Karpas-422 (cell line): ENCODE results near the gene RAD51B. TPM values are rescaled to one million over a fixed set of nuclear protein-coding genes. Genes with fewer than 3 reads are reported as not detected.

Source experiments
- DNase-seq: peaks from one replicate; pipeline ENCODE4 v3.0.0-alpha.2; 2015
- H2AFZ ChIP-seq: fragments of 200-600 bp; sonication (generic); 2 replicates; pipeline ENCODE4 v1.6.1; 2014; ENCODE audit warnings: antibody characterized with exemption, low read length, mixed read lengths
- H3K27ac ChIP-seq: fragments of 200-600 bp; sonication (generic); 2 replicates; pipeline ENCODE4 v1.5.1; 2014; ENCODE audit warnings: mild to moderate bottlenecking, low read length, moderate library complexity
- H3K27me3 ChIP-seq: fragments of 200-600 bp; sonication (generic); 2 replicates; pipeline ENCODE4 v1.6.1; 2014; ENCODE audit warnings: low read length, mixed read lengths
- H3K36me3 ChIP-seq: fragments of 200-600 bp; sonication (generic); 2 replicates; pipeline ENCODE4 v1.6.1; 2014; ENCODE audit warnings: low read length, mixed read lengths; ENCODE audit not compliant: insufficient read depth
- H3K4me1 ChIP-seq: fragments of 200-600 bp; sonication (generic); 2 replicates; pipeline ENCODE4 v1.6.1; 2014; ENCODE audit warnings: mild to moderate bottlenecking, low read length, mixed read lengths
- H3K4me2 ChIP-seq: fragments of 200-600 bp; sonication (generic); 2 replicates; pipeline ENCODE4 v1.6.1; 2014; ENCODE audit warnings: low read length, low read depth, mild to moderate bottlenecking; ENCODE audit not compliant: poor library complexity, severe bottlenecking
- H3K4me3 ChIP-seq: fragments of 200-600 bp; sonication (generic); 2 replicates; pipeline ENCODE4 v1.5.1; 2014; ENCODE audit warnings: mild to moderate bottlenecking, antibody characterized with exemption, low read length, mixed read lengths
- H3K79me2 ChIP-seq: fragments of 200-600 bp; sonication (generic); 2 replicates; pipeline ENCODE4 v1.6.1; 2014; ENCODE audit warnings: mild to moderate bottlenecking, low read length, mixed read lengths
- H3K9ac ChIP-seq: fragments of 200-600 bp; sonication (generic); 2 replicates; pipeline ENCODE4 v1.6.0; 2014; ENCODE audit warnings: low read length
- H3K9me2 ChIP-seq: fragments of 200-600 bp; sonication (generic), shearing (Covaris generic); replicated peaks from 2 replicates; pipeline ENCODE4 v1.6.0; 2014; ENCODE audit warnings: mild to moderate bottlenecking, low read length, moderate library complexity; ENCODE audit not compliant: insufficient read depth
- H3K9me3 ChIP-seq: fragments of 300-700, 200-600 bp; sonication (generic); 2 replicates; pipeline ENCODE4 v1.6.1; 2014; ENCODE audit warnings: low read length, mixed read lengths
- H4K20me1 ChIP-seq: fragments of 200-600 bp; sonication (generic); 2 replicates; pipeline ENCODE4 v1.6.1; 2014; ENCODE audit warnings: mild to moderate bottlenecking, antibody characterized with exemption, low read length, low read depth; ENCODE audit not compliant: insufficient read depth
- total RNA-seq: library from RNA; depleted of rRNA; stranded (reverse); fragments of >200 nt; shearing (Covaris generic); gene quantifications from 2 replicates; pipeline ENCODE4 v1.2.3, GENCODE V29; 2014; ENCODE audit warnings: low replicate concordance

Gene RAD51B
- total RNA-seq, 1 experiment from 2014 or later, result 107 TPM

DNA sequence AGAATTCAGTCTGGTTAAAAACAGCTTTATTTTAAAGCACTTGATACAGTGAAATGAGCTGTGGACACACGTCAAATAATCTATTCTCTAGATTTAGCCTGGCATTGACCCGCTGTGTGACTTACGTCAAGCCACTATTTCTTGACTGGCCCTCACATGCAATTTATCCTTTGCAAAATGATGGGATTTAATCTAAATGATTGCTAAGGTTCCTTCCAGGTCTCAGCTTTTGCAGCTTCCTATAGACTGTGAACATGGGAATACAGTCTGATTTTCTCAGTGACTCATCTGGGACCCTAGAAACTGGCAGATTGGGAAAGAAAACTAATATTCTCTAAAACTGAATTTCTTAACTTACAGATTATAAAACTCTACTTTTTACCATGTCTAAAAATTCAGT lies 409.1 kb downstream of the RAD51B start:
- Histone ChIP-seq H4K20me1 (peaks cover 30% of the 10 kb centered on the region; the same call in 1 of the 2 replicates), H3K4me3 (no peak overlapping the region), H3K9me3 (no peaks in the 10 kb centered on the region), H3K9me2 (no peaks in the 10 kb centered on the region), H3K79me2 (no peaks in the 10 kb centered on the region), H3K27ac (no peak overlapping the region), H2AFZ (no peak overlapping the region), H3K4me1 (no peaks in the 10 kb centered on the region), H3K9ac (no peak overlapping the region), H3K27me3 (no peaks in the 10 kb centered on the region), H3K4me2 (no peak overlapping the region), H3K36me3 (no peaks in the 10 kb centered on the region)
- DNase-seq, result no peak

DNA sequence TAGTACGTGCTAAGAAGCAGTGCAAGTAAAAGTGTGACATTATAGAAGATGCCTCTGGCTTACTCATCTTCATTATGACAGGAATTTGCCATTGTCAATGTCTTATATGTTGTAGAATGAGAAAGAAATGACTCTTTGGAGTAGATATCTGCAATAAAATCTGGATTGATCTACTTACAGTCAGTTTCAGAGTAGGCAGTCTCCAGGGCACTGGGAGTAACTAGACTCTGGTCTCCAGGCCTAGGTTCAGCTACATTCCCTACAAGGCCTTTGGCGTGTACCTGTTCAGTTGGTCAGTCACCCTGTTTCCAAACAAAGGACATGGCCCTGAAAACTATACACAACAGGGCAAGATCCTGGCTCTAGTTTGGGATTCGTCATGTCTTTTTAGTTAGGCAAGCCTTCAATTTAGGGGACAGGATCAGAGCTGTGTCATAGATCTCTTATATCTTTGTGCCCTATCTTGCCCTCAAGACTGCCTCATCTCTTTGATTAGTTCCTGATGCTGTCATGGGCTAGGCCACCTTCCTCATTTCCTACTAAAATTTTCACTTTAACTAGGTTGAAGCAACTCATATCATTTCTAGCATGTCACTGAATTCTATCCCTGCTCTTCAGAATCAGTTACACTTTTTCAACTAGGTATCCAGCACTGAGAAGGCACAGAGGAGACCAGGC lies 410.0 kb downstream of the RAD51B start:
- Histone ChIP-seq H3K4me3 (no peak overlapping the region), H3K9me2 (no peaks in the 10 kb centered on the region), H4K20me1 (peaks cover 30% of the 10 kb centered on the region; the same call in 1 of the 2 replicates), H3K4me2 (no peak overlapping the region), H3K4me1 (no peaks in the 10 kb centered on the region), H3K27me3 (no peaks in the 10 kb centered on the region), H3K36me3 (no peaks in the 10 kb centered on the region), H2AFZ (no peak overlapping the region), H3K9me3 (no peaks in the 10 kb centered on the region), H3K79me2 (no peaks in the 10 kb centered on the region), H3K9ac (no peak overlapping the region), H3K27ac (no peak overlapping the region)
- DNase-seq, result no peak

- no peak for DNase-seq
- H3K79me2 ChIP-seq, result no peaks in the 10 kb centered on the region
- peaks cover 30% of the 10 kb centered on the region; the same call in 1 of the 2 replicates for H4K20me1 ChIP-seq
- no peaks in the 10 kb centered on the region for H3K9me2 ChIP-seq
- H3K27ac ChIP-seq, result no peak overlapping the region
- no peaks in the 10 kb centered on the region for H3K36me3 ChIP-seq
- H3K4me2 ChIP-seq, result no peak overlapping the region
- no peak overlapping the region for H3K9ac ChIP-seq
- H3K4me3 ChIP-seq, result no peak overlapping the region
- no peaks in the 10 kb centered on the region for H3K9me3 ChIP-seq
- no peak overlapping the region for H2AFZ ChIP-seq
- no peaks in the 10 kb centered on the region for H3K27me3 ChIP-seq
- H3K4me1 ChIP-seq, result no peaks in the 10 kb centered on the region
Measured at GRCh38 chr14:68230202-68230949, 410.8 kb downstream of the RAD51B start.

DNA sequence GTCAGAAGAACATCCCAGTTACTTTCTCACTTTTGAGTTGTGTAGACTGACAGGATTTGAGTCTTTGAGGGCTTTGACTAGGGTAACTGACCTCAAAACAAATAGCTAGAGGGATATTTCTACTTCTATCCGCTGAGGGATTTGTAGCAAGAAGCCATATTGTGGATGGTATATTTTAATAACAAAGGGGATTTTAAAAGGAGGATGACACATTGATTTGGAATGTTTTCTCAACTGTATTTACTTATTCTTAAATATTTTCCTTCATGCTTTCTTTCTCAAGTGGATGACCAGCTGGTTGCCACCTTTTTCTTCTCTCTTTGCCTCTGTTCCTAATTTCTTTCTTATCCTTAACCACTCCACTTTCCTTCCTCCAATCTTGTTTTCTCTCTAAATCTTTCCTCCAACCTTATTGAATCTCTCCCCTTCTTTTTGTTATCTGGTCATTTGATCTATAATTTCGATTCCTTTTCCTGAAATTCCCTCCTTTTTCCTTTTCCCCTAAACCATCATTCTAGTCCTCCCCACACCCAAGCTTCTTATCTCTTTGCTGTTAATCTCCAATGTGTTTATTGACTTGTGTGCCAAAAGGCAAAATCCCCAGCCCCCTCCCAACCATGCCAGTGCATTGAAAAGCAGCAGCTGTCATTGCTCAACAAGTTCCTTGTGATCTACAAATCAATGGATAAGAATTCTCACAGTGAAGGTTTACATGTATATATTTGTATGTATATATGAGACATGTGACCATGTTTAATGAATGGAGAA lies 411.6 kb downstream of the RAD51B start:
- Histone ChIP-seq H3K4me2 (no peak overlapping the region), H3K9ac (no peak overlapping the region), H3K4me3 (no peak overlapping the region), H3K27me3 (no peaks in the 10 kb centered on the region), H4K20me1 (peaks cover 28% of the 10 kb centered on the region; the same call in 1 of the 2 replicates), H3K79me2 (no peaks in the 10 kb centered on the region), H3K4me1 (no peaks in the 10 kb centered on the region), H2AFZ (no peak overlapping the region), H3K9me2 (no peaks in the 10 kb centered on the region), H3K9me3 (no peaks in the 10 kb centered on the region), H3K27ac (no peak overlapping the region), H3K36me3 (no peaks in the 10 kb centered on the region)
- no peak for DNase-seq

- Histone ChIP-seq H3K27me3 (no peaks in the 10 kb centered on the region), H2AFZ (no peak overlapping the region), H4K20me1 (peaks cover 21% of the 10 kb centered on the region; the same call in 1 of the 2 replicates), H3K79me2 (no peaks in the 10 kb centered on the region), H3K27ac (no peak overlapping the region), H3K36me3 (no peaks in the 10 kb centered on the region), H3K4me2 (no peak overlapping the region), H3K9ac (no peak overlapping the region), H3K9me2 (no peaks in the 10 kb centered on the region), H3K9me3 (no peaks in the 10 kb centered on the region), H3K4me3 (no peak overlapping the region), H3K4me1 (no peaks in the 10 kb centered on the region)
- no peak for DNase-seq
Measured at GRCh38 chr14:68231898-68232297, 412.3 kb downstream of the RAD51B start.

DNA sequence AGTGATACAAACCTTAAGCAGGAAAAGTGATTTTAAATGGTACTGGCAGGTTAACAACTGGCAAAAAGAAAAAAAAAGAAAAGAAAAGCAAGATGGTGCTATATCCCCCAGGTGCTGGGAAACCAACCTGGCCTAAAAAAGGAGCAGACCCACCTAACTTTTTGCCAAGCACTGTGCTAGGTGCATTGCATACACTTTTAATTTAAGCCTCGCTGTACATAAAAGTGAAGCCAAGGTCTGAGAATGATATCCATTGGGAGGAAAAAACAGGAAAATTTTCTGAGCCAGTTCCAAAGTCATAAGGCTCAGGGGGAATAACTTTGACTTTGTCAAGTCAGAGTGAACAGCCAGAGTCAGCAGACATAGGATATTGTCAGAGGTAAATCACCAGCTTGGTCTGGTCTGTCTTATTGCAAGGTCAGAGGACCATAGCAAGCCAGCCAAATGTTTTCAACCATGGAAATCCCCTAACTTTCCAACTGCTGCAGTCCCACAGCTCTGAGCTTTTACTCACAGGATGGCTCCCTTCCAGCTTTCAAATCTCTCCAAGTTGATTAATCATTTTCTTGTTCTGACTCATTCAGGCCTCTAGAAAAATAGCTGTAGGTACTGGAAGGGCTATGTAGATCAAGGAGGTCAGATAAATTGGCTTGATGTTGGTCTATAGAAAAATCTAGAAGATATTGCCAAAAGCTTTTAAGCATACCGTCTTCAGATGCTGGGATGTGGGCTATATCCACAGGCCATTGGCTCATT lies 412.9 kb downstream of the RAD51B start:
- H3K9me2 ChIP-seq, result no peaks in the 10 kb centered on the region
- no peaks in the 10 kb centered on the region for H3K27me3 ChIP-seq
- no peaks in the 10 kb centered on the region for H3K9me3 ChIP-seq
- H3K27ac ChIP-seq, result no peak overlapping the region
- H3K79me2 ChIP-seq, result no peaks in the 10 kb centered on the region
- no peak overlapping the region for H3K9ac ChIP-seq
- no peak overlapping the region for H3K4me3 ChIP-seq
- no peaks in the 10 kb centered on the region for H3K4me1 ChIP-seq
- H3K4me2 ChIP-seq, result no peak overlapping the region
- H4K20me1 ChIP-seq, result peaks cover 21% of the 10 kb centered on the region; the same call in 1 of the 2 replicates
- H3K36me3 ChIP-seq, result no peaks in the 10 kb centered on the region
- no peak overlapping the region for H2AFZ ChIP-seq
- DNase-seq, result no peak

- no peak for DNase-seq
- Histone ChIP-seq H3K9me3 (no peaks in the 10 kb centered on the region), H3K36me3 (no peaks in the 10 kb centered on the region), H3K4me3 (no peak overlapping the region), H3K79me2 (no peaks in the 10 kb centered on the region), H3K9ac (no peak overlapping the region), H3K4me2 (no peak overlapping the region), H4K20me1 (peaks cover 17% of the 10 kb centered on the region; the same call in 1 of the 2 replicates), H3K27ac (no peak overlapping the region), H3K27me3 (no peaks in the 10 kb centered on the region), H2AFZ (no peak overlapping the region), H3K4me1 (no peaks in the 10 kb centered on the region), H3K9me2 (no peaks in the 10 kb centered on the region)
Measured at GRCh38 chr14:68233101-68233784, 413.7 kb downstream of the RAD51B start.
